PFSK-1 (cell line): Measurements from ENCODE around the gene IGDCC3.

Experiments
- FOXP2 ChIP-seq: optimal IDR thresholded peaks from 2 replicates; pipeline ENCODE3; 2011; ENCODE audit warnings: borderline replicate concordance, control low read depth, inconsistent platforms; ENCODE audit not compliant: insufficient read depth; ENCODE audit errors: extremely low read length, extremely low read depth
- POLR2AphosphoS5 ChIP-seq: IDR thresholded peaks from 2 replicates; pipeline ENCODE4 v1.6.1; 2012; ENCODE audit warnings: low read depth, mild to moderate bottlenecking, control low read depth, low read length, moderate library complexity
- REST ChIP-seq, 2 experiments: IDR thresholded peaks; 2 replicates each; pipeline versions ENCODE4 v1.6.1 to v1.8.0; 2011 to 2012; ENCODE audit warnings: low read depth in 2 of 2, low read length in 2 of 2, control low read depth in 1 of 2, inconsistent platforms in 1 of 2, mild to moderate bottlenecking in 1 of 2, moderate library complexity in 1 of 2; ENCODE audit not compliant: insufficient read depth in 1 of 2
- SIN3A ChIP-seq: IDR thresholded peaks from 2 replicates; pipeline ENCODE4 v1.6.1; 2012; ENCODE audit warnings: mild to moderate bottlenecking, low read length, moderate library complexity, borderline replicate concordance; ENCODE audit not compliant: insufficient read depth
- TAF1 ChIP-seq: IDR thresholded peaks from 2 replicates; pipeline ENCODE4 v1.6.1; 2012; ENCODE audit warnings: low read length, control low read depth, borderline replicate concordance; ENCODE audit not compliant: insufficient read depth

GRCh38 chr15:65393557-65393956 is 15.8 kb upstream of the IGDCC3 start:
- TF ChIP-seq SIN3A (no peak), POLR2AphosphoS5 (no peak), REST (IDR thresholded peaks at IDR 0.05; ENCODE audit: insufficient read depth in 1 of 2, low read depth in 2 of 2, low read length in 2 of 2) (no peak), TAF1 (no peak), FOXP2 (no peak)
